AG09309 (cell line): Measurements from ENCODE around the gene PABPC1L2B.
"Not testable (repeated sequence)": the region's sequence is repeated elsewhere in the genome, so short reads cannot be mapped to it uniquely, and the experiment has no call there.

Experiments
- DNase-seq: peaks from one replicate; pipeline ENCODE4 v3.0.0-alpha.2; 2010; ENCODE audit warnings: low read depth
- H3K4me3 ChIP-seq: 2 replicates; pipeline ENCODE4 v1.5.1; 2011; ENCODE audit warnings: mild to moderate bottlenecking, low read depth, low read length, moderate library complexity; ENCODE audit not compliant: control insufficient read depth
- TF ChIP-seq, protein P1 (sequence below): IDR thresholded peaks from 2 replicates; pipeline ENCODE4 v1.5.1; 2011; ENCODE audit warnings: mild to moderate bottlenecking, low read depth, low read length, inconsistent platforms; ENCODE audit not compliant: insufficient read depth, control insufficient read depth; ENCODE audit errors: missing control alignments

PABPC1L2B gene

DNA sequence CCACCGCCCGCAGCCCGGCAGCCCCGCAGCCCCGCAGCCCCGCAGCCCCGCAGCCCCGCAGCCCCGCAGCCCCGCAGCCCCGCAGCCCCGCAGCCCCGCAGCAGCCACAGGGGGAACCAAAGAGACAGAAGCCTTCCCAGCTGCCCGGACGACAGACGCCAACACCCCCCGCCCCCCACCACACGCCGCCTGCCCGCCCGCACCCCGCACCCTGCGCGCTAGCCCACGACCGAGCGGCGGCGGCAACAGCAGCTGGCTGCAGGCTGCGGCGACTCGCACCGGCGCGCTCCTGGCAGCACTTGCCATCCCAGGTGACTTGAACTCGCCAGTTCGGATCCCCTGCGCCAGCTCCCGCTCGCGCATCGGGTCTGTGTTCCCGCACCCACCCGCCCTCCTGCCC lies at the start of gene PABPC1L2B:
Gene PABPC1L2B (plus strand): TSS at position 207 of the 400 bp plus-strand sequence. CDS start 704 bp downstream, outside the sequence.
- not testable (repeated sequence) for H3K4me3 ChIP-seq, DNase-seq

- not testable (repeated sequence) for DNase-seq
These were observed 42.8 kb upstream of the PABPC1L2B start for GRCh38 chrX:72959971-72960370.

GRCh38 chrX:72971859-72972258 lies 30.9 kb upstream of the PABPC1L2B start:
- not testable (repeated sequence) for DNase-seq, H3K4me3 ChIP-seq

More at GRCh38 chrX:72959971-72960370, 42.8 kb upstream of the PABPC1L2B start:
- H3K4me3 ChIP-seq = not testable (repeated sequence)

DNA sequence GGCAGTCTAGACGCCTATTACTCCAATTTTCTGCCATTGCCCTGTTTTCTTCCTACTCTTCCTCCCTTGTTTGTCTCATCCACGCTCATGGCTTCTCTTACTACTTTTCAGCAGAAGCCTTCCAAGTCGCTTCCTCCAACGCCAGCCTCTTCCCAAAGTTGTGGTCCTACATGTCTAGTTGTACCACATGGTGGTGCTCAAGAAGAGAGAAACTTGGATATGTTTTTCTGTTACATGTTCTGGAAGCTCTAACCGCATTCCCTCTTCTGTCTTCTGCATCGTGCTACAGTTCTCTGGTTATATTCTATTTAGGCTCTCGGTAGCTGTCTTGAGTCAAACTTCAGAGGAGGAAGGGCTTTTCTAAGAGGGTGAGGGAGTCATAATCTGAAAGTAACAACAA lies 27.9 kb upstream of the PABPC1L2B start:
- not testable (repeated sequence) for H3K4me3 ChIP-seq, DNase-seq

- not testable (repeated sequence) for DNase-seq, H3K4me3 ChIP-seq
These were observed 21.8 kb upstream of the PABPC1L2B start for GRCh38 chrX:72980894-72981469.

DNA sequence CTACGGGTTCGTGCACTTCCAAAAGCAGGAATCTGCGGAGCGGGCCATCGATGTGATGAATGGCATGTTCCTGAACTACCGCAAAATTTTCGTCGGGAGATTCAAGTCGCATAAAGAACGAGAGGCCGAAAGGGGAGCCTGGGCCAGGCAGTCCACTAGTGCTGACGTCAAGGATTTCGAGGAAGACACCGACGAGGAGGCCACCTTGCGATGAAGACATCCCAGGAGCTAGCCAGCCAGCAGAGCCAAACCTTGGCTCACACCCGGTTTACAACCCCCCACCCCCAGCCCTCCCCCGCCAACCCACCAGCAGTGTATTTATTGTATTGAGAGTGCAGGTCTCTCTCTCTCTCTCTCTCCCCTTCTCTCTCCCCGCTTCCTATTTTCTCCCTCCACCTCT lies 1.3 kb downstream of the PABPC1L2B start:
- H3K4me3 ChIP-seq, DNase-seq: not testable (repeated sequence)

DNA sequence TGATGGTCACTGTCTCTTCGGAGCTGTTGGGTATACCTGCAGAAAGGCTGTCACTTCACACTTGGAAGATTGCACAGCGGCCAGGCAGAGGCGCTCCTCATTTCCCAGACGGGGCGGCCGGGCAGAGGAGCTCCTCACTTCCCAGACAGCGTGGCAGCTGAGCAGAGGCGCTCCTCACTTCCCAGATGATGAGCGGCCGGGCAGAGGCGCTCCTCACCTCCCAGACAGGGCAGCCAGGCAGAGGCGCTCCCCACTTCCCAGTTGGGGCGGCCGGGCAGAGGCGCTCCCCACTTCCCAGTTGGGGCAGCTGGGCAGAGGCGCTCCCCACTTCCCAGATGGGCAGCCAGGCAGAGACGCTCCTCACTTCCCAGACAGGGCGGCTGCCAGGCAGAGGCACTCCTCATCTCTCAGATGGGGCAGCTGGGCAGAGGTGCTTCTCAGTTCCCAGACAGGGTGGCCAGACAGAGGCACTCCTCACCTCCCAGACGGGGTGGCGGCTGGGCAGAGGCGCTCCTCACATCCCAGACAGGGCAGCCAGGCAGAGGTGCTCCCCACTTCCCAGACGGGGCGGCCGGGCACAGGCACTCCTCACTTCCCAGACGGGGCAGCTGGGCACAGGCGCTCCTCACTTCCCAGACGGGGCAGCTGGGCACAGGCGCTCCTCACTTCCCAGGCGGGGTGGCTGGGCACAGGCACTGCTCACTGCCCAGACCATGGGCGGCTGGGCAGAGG lies 18.8 kb downstream of the PABPC1L2B start:
- no peak for DNase-seq
- H3K4me3 ChIP-seq = no peak overlapping the region
- TF ChIP-seq, protein P1, sequence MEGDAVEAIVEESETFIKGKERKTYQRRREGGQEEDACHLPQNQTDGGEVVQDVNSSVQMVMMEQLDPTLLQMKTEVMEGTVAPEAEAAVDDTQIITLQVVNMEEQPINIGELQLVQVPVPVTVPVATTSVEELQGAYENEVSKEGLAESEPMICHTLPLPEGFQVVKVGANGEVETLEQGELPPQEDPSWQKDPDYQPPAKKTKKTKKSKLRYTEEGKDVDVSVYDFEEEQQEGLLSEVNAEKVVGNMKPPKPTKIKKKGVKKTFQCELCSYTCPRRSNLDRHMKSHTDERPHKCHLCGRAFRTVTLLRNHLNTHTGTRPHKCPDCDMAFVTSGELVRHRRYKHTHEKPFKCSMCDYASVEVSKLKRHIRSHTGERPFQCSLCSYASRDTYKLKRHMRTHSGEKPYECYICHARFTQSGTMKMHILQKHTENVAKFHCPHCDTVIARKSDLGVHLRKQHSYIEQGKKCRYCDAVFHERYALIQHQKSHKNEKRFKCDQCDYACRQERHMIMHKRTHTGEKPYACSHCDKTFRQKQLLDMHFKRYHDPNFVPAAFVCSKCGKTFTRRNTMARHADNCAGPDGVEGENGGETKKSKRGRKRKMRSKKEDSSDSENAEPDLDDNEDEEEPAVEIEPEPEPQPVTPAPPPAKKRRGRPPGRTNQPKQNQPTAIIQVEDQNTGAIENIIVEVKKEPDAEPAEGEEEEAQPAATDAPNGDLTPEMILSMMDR = no peak

DNA sequence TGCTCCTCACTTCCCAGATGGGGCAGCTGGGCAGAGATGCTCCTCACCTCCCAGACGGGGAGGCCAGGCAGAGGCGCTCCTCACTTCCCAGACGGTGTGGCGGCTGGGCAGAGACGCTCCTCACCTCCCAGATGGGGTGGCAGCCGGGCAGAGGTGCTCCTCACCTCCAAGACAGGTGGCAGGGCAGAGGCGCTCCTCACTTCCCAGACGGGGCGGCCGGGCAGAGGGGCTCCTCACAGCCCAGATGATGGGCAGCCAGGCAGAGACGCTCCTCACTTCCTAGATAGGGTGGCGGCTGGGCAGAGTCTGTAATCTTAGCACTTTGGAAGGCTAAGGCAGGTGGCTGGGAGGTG lies 19.3 kb downstream of the PABPC1L2B start:
- DNase-seq, H3K4me3 ChIP-seq: not testable (repeated sequence)

GRCh38 chrX:73028876-73029275 lies 26.1 kb downstream of the PABPC1L2B start:
- TF ChIP-seq, protein P1 = no peak
- no peak for DNase-seq
- H3K4me3 ChIP-seq = no peak overlapping the region
